HG02885 (cell line): Measurements from ENCODE around the gene CCNT2.
"Not testable (repeated sequence)": the region's sequence is repeated elsewhere in the genome, so short reads cannot be mapped to it uniquely, and the experiment has no call there.

Experiments
- ATAC-seq: cut with Tn5 transposase; IDR thresholded peaks from one replicate; pipeline ENCODE4 v1.9.1; 2021; ENCODE audit warnings: mild to moderate bottlenecking; ENCODE audit not compliant: unreplicated experiment, poor library complexity

Gene CCNT2

GRCh38 chr2:134917888-134918525 lies 615 bp upstream of the CCNT2 start:
- peak; percentile 69 for ATAC-seq

DNA sequence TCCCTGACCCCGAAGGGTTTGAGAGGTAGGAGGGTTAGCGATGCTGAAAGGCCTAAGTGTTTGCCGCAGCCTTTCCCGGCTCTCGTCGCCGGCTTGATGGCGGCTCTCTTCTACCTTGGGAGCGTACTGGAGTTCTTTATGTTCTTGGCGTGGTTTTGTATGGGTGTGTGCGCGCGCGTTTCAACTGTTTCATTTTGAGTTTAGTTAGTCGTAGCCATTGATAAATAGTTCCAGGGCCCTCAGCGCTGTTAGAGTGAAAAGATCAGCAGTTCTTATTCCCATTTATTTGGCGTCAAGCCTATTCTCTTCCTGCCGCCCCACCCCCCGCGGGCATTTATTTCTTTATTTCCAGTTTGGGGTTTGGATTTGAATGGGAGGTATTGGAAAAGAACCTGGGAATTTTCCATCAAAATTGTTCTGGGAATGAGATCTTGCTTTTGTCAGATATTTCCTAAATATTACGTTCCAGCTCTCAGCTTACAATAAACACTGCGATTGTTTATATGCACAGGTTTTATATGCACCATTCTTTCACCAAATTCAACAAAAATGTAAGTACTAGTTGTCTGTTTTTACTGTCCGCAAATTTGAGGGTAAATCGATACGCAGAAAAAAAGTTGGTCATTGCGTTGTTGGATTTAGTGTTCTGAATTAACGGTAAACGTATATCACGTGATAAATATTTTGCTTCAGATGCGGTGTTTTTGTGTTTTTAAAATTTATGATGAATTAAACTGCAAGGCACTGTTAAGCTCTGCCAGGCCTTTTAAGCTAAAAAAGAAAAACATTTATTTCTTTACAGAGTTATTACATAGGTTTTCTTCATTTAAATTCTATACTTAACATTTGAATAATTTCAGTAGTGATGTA lies 954 bp downstream of the CCNT2 start:
- ATAC-seq = no peak

GRCh38 chr2:134924912-134925311 lies 6.3 kb downstream of the CCNT2 start:
- no peak for ATAC-seq

- no peak for ATAC-seq
Observed at GRCh38 chr2:134926231-134926931, 7.8 kb downstream of the CCNT2 start.

DNA sequence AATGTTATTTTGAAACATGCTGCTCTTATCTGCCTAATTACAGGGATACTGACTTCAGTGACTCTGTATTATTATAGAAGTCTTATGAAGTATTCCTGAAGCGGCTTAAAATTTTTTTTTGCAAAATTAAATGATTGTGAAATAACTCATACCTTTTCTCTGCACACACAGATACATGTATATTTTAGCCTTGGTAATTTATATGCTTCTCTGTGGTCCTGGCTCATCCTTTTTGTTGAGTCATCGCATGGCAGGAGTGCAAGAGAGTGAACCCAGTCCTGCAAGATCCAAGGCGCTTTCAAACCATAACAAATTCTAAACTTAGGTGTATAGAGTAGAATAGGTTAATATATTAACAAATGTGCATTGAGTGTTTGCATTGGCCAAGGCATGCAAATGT lies 8.6 kb downstream of the CCNT2 start:
- no peak for ATAC-seq

DNA sequence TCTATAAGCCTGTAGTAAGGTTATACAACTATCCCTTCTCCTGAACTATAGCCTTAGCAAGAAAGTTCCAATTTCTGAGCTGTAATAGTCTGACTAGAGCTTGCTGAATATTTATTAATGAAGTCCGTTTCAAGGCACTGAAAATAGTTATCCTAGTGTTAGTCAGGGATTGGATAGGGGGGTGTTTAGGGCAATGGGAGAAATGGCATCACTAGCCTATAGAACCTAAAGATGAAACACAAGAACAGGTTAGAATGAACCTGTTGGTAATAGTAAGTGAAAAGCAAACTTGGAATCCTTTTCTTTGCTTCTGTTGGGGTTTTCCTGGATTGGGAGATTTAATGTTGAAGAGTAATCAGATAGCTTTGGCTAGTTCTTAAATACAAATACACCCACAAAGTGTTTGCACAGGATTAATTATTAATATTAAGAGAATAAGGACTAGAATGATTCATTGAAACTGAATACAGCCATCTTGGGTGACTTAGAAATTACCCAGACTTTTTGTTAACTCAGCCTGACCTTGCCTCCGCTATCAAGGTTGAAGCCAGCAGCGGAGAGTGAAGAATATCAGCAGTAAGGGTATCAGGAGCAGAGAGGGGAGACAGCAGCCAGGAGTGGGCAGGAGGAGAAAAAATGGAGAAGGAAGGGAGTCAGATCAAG lies 14.4 kb downstream of the CCNT2 start:
- ATAC-seq = no peak

DNA sequence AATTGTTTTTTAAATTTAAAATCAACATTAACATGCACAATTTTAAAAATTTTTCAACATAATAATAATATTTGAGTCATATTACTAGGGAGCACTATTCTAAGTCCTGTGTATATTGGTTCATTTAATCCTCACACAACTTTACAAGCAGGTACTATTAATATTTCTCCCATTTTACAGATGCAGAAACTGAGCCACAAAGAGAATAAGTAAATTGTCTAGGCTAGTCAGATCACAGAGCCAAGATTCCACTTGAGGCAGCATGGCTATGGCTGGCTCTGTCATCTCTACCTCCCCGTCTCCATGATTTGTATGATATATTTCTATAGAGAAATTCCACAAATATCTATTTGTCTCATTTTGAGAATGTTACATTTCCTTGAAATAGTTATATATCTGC lies 15.1 kb downstream of the CCNT2 start:
- ATAC-seq = no peak

DNA sequence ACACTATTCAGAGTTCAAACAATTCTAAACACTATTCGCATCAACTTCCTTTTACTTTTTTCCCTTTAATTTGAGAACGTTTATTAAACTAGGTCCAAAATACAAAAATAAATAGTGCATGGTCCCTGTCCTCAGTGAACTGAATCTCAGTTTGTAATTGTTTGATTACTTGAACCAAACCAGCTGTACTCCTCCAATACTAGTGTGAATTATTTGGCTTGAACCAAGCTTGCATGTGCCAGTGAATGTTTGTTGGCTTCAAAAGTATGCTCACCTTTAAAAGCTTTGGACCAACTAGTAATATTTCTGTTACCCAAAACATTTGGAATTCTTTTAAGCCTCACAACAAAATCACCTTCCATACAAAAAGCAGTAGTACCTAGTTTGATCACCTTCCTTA lies 15.5 kb downstream of the CCNT2 start:
- no peak for ATAC-seq

DNA sequence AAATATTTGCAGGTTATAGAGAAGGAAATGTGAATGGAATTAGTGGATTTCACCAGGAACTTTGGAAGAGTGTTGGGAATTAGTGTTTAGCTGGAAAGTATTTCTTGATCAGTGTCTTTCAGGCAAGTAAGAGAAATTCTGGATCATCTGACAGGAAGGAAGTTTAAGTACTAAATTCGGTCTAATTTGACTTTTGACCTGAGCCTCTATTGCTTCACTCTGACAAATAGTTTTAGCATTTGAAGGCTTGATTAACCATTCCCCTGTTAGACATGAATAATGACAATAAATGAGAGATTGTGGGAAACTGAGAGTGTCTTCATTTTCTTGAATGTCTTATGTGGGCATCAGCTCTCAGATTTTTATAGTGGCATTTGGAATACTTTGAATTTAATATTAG lies 16.0 kb downstream of the CCNT2 start:
- ATAC-seq = no peak

GRCh38 chr2:134936691-134937090 lies 18.1 kb downstream of the CCNT2 start:
- no peak for ATAC-seq

DNA sequence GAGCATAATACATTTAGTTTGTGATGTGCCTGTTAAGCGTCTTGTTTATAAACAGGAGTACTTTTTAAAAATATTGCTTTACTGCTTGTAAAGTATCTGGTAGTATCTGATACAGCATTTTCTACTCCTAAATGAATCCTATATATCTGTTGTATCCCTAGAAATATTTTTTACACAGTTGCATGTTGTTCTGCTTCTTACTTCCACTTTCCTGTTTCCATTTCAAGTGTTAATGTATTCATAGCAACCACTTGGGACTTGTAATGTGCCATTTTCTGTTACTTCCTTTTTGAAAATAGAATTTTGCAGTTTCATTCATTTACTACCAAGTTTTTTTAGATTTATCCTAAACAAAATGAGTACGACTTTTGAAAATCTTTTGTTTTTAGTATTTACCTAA lies 24.9 kb downstream of the CCNT2 start:
- ATAC-seq = peak; percentile 79

- no peak for ATAC-seq
Observed at GRCh38 chr2:134944975-134945374, 26.4 kb downstream of the CCNT2 start.

GRCh38 chr2:134946073-134946472 lies 27.5 kb downstream of the CCNT2 start:
- ATAC-seq = no peak

GRCh38 chr2:134949981-134950708 lies 31.5 kb downstream of the CCNT2 start:
- ATAC-seq = no peak

- ATAC-seq = no peak
Observed at GRCh38 chr2:134950886-134951285, 32.3 kb downstream of the CCNT2 start.

- ATAC-seq = no peak
Observed at GRCh38 chr2:134952608-134953007, 34.0 kb downstream of the CCNT2 start.

GRCh38 chr2:134954065-134954464 lies 35.4 kb downstream of the CCNT2 start:
- no peak for ATAC-seq

- no peak for ATAC-seq
Observed at GRCh38 chr2:134955744-134956143, 37.1 kb downstream of the CCNT2 start.

DNA sequence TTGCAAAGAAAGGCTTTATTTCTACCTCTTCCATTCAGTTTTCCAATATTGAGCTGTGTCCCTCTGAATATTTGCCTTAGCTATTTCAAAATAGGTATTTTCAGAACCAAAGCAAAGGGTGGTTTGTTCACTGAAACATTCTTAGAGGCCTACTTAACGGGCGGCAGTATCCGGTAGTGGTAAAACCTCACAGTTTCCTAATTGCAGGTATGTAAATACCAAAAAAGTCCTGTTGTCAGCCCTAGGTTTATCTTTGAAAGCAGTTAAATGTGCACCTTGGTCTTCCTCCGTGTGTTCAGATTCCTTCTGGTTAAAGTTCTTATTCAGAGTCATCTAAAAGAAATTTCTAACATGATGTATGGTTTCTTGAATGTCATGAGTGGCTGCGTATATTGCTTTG lies 38.9 kb downstream of the CCNT2 start:
- no peak for ATAC-seq

DNA sequence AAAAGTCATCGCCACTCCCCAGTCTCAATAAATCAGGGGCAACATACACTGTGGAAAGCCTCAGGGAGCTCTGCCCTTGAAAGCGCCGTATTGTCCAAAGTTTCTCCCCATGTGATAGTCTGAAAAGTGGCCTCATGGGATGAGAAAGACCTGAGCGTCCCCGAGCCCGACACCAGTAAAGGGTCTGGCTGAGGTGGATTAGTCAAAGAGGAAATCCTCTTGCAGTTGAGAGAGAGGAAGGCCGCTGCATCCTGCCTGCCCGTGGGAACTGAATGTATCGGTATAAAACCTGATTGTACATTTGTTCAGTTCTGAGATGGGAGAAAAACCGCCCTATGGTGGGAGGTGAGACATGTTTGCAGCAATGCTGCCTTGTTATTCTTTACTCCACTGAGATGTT lies 48.5 kb downstream of the CCNT2 start:
- ATAC-seq = not testable (repeated sequence)
